Caco-2 (cell line): ENCODE measurements around the gene BCAN. TPM values are rescaled to one million over a fixed set of nuclear protein-coding genes. Genes with fewer than 3 reads are reported as not detected.

Experiments
- BruUV-seq: library from RNA; stranded (reverse); fragments of 400-500 nt; replicated peaks from 2 replicates; lab custom pipeline; 2021; lab: Mats Ljungman, UMichigan
- CTCF ChIA-PET: fragments of 300-600 bp; sonication (Branson Sonifier 250); formaldehyde crosslinking; loops from one replicate; lab custom pipeline; 2022; ENCODE audit warnings: antibody characterized with exemption; lab: Charles Lee
- POLR2A ChIA-PET: fragments of 300-600 bp; sonication (Branson Sonifier 250); formaldehyde crosslinking; loops from one replicate; lab custom pipeline; 2022; ENCODE audit warnings: antibody characterized with exemption; lab: Charles Lee
- DNase-seq, 2 experiments: peaks; one replicate each; pipeline versions ENCODE4 v3.0.0 to v3.0.0-alpha.2; 2020 to 2022
- H3K27me3 ChIP-seq: replicated peaks from 2 replicates; pipeline ENCODE4 v1.6.0; 2011; ENCODE audit warnings: low read length; ENCODE audit not compliant: control insufficient read depth, insufficient read depth
- H3K36me3 ChIP-seq: 2 replicates; pipeline ENCODE4 v1.5.1; 2011; ENCODE audit warnings: low read length; ENCODE audit not compliant: control insufficient read depth, insufficient read depth
- H3K4me1 ChIP-seq: fragments of 250-450 bp; sonication (Bioruptor Pico); 2 replicates; pipeline ENCODE4 v1.5.1; 2020; ENCODE audit warnings: mild to moderate bottlenecking
- H3K4me3 ChIP-seq: 2 replicates; pipeline ENCODE4 v1.5.1; 2011; ENCODE audit warnings: low read depth, mild to moderate bottlenecking, control low read depth, low read length
- H3K9me3 ChIP-seq: fragments of 250-450 bp; sonication (Bioruptor Pico); 2 replicates; pipeline ENCODE4 v1.5.1; 2020; ENCODE audit warnings: mild to moderate bottlenecking, moderate library complexity
- H3K27ac Mint-ChIP-seq: one replicate; pipeline ENCODE4 v1.8.0; 2022; ENCODE audit warnings: mixed read lengths; ENCODE audit not compliant: unreplicated experiment
- H3K27me3 Mint-ChIP-seq: one replicate; pipeline ENCODE4 v1.8.0; 2022; ENCODE audit warnings: mixed read lengths; ENCODE audit not compliant: insufficient read depth, unreplicated experiment
- H3K36me3 Mint-ChIP-seq: one replicate; pipeline ENCODE4 v1.8.0; 2022; ENCODE audit warnings: mild to moderate bottlenecking, mixed read lengths; ENCODE audit not compliant: insufficient read depth, unreplicated experiment
- H3K4me1 Mint-ChIP-seq: one replicate; pipeline ENCODE4 v1.8.0; 2022; ENCODE audit warnings: low read depth, mixed read lengths; ENCODE audit not compliant: unreplicated experiment
- H3K4me3 Mint-ChIP-seq: one replicate; pipeline ENCODE4 v1.8.0; 2022; ENCODE audit warnings: mild to moderate bottlenecking, moderate library complexity, mixed read lengths; ENCODE audit not compliant: unreplicated experiment
- H3K9me3 Mint-ChIP-seq: one replicate; pipeline ENCODE4 v1.8.0; 2022; ENCODE audit warnings: mixed read lengths; ENCODE audit not compliant: unreplicated experiment
- CTCF ChIP-seq, 2 experiments: fragments of 200-600 bp in 1 of 2; IDR thresholded peaks; 1 replicate in 1 of 2; 2 replicates in 1 of 2; pipeline versions ENCODE4 v1.5.1 to v1.8.0; 2011 to 2022; ENCODE audit warnings: antibody characterized with exemption in 1 of 2, control low read depth in 1 of 2, inconsistent platforms in 1 of 2, low read depth in 1 of 2, low read length in 1 of 2, mild to moderate bottlenecking in 1 of 2, moderate library complexity in 1 of 2; ENCODE audit not compliant: insufficient read depth in 1 of 2, severe bottlenecking in 1 of 2, unreplicated experiment in 1 of 2
- intact Hi-C: fragments of 100-400 bp; cut with micrococcal nuclease; formaldehyde crosslinking; loops from one replicate; pipeline ENCODE4 v1.10.0; 2022; ENCODE audit not compliant: unreplicated experiment
- total RNA-seq: library from RNA; stranded (reverse); gene quantifications from 2 replicates; pipeline ENCODE4 v1.2.3, GENCODE V29; 2022

The BCAN gene
- total RNA-seq, 1 experiment from 2014 or later, result not detected

DNA sequence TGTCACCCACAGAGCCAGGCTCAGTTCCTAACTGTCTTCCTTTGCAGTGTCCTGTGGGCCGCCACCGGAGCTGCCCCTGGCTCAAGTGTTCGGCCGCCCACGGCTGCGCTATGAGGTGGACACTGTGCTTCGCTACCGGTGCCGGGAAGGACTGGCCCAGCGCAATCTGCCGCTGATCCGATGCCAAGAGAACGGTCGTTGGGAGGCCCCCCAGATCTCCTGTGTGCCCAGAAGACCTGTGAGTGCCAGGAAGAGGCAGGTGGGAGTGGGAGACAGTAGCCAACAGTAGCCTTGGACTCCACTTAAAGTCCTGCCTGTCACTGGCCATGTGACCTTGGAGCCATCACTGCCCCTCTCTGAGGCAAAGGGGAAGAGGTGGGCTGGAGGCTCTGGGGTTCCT lies 16.6 kb downstream of the BCAN start:
- peaks cover 38% of the 10 kb centered on the region for H3K4me1 Mint-ChIP-seq
- H3K9me3 Mint-ChIP-seq, result no peaks in the 10 kb centered on the region
- H3K4me3 Mint-ChIP-seq, result no peak overlapping the region
- no peaks in the 10 kb centered on the region for H3K36me3 ChIP-seq
- ChIA-PET POLR2A (no interaction called here), CTCF (interaction anchor here (0.6 to 1.5 kb wide), 4 partner anchors 18 to 34 kb away, joined by 5 to 6 read pairs (median 5); partner anchors contain the start of gene NES)
- H3K36me3 Mint-ChIP-seq, result peaks cover 4% of the 10 kb centered on the region
- H3K9me3 ChIP-seq, result no peaks in the 10 kb centered on the region
- no peak for DNase-seq
- H3K4me1 ChIP-seq, result peaks cover 28% of the 10 kb centered on the region
- no peak overlapping the region for H3K4me3 ChIP-seq
- no TSS peak for BruUV-seq
- intact Hi-C loops, result no loop called here
- no peaks in the 10 kb centered on the region for H3K27me3 ChIP-seq
- no peak overlapping the region for H3K27ac Mint-ChIP-seq
- peaks cover 7% of the 10 kb centered on the region for H3K27me3 Mint-ChIP-seq
- no peak for TF ChIP-seq CTCF (IDR thresholded peaks at IDR 0.05; ENCODE audit: insufficient read depth in 1 of 2, low read depth in 1 of 2, low read length in 1 of 2, severe bottlenecking in 1 of 2, unreplicated experiment in 1 of 2)

GRCh38 chr1:156658945-156659574 lies 17.1 kb downstream of the BCAN start:
- peak overlapping the region; percentile 77 for H3K4me3 Mint-ChIP-seq
- peaks cover 4% of the 10 kb centered on the region for H3K36me3 Mint-ChIP-seq
- peaks cover 44% of the 10 kb centered on the region for H3K4me1 Mint-ChIP-seq
- H3K9me3 Mint-ChIP-seq, result no peaks in the 10 kb centered on the region
- H3K9me3 ChIP-seq, result no peaks in the 10 kb centered on the region
- ChIA-PET POLR2A (no interaction called here), CTCF (interaction anchor here (0.8 to 3.1 kb wide), 12 partner anchors 18 to 202 kb away, joined by 3 to 61 read pairs (median 5); partner anchors contain the start of genes CRABP2, MRPL24 and NES)
- peaks cover 7% of the 10 kb centered on the region for H3K27me3 Mint-ChIP-seq
- H3K27me3 ChIP-seq, result no peaks in the 10 kb centered on the region
- intact Hi-C loops, result no loop called here
- H3K27ac Mint-ChIP-seq, result peak overlapping the region; percentile 92
- H3K4me1 ChIP-seq, result peaks cover 32% of the 10 kb centered on the region
- H3K4me3 ChIP-seq, result no peak overlapping the region
- BruUV-seq, result no TSS peak
- no peaks in the 10 kb centered on the region for H3K36me3 ChIP-seq
- DNase-seq, result no peak
- TF ChIP-seq CTCF (IDR thresholded peaks at IDR 0.05; ENCODE audit: insufficient read depth in 1 of 2, low read depth in 1 of 2, low read length in 1 of 2, severe bottlenecking in 1 of 2, unreplicated experiment in 1 of 2), result no peak

GRCh38 chr1:156659661-156659987 lies 17.7 kb downstream of the BCAN start:
- no peak for DNase-seq
- H3K4me1 ChIP-seq, result peaks cover 37% of the 10 kb centered on the region
- peak overlapping the region; percentile 92 for H3K27ac Mint-ChIP-seq
- no peak overlapping the region for H3K4me3 ChIP-seq
- H3K4me1 Mint-ChIP-seq, result peaks cover 48% of the 10 kb centered on the region
- no peaks in the 10 kb centered on the region for H3K36me3 ChIP-seq
- no peaks in the 10 kb centered on the region for H3K9me3 Mint-ChIP-seq
- CTCF ChIA-PET, result interaction anchor here (0.6 to 3.1 kb wide), 12 partner anchors 17 to 202 kb away, joined by 3 to 61 read pairs (median 5); partner anchors contain the start of genes CRABP2, MRPL24 and NES
- POLR2A ChIA-PET, result no interaction called here
- H3K27me3 ChIP-seq, result no peaks in the 10 kb centered on the region
- H3K27me3 Mint-ChIP-seq, result peaks cover 2% of the 10 kb centered on the region
- no peaks in the 10 kb centered on the region for H3K9me3 ChIP-seq
- TF ChIP-seq CTCF (IDR thresholded peaks at IDR 0.05; ENCODE audit: insufficient read depth in 1 of 2, low read depth in 1 of 2, low read length in 1 of 2, severe bottlenecking in 1 of 2, unreplicated experiment in 1 of 2), result no peak
- BruUV-seq, result no TSS peak
- peak overlapping the region; percentile 77 for H3K4me3 Mint-ChIP-seq
- peaks cover 4% of the 10 kb centered on the region for H3K36me3 Mint-ChIP-seq
- intact Hi-C loops, result no loop called here
